ENCODE measurements around the gene BTBD2. TPM values are rescaled to one million over a fixed set of nuclear protein-coding genes. Genes with fewer than 3 reads are reported as not detected.

Gene BTBD2
- total and polyA plus RNA-seq, 2 of the 8 experiments (the other 6 are each of a cell fraction or from before 2014, with no cell fraction given): 91.7 to 92.3 TPM

GRCh38 chr19:2044709-2045500 is 29.4 kb upstream of the BTBD2 start (continued):
- TF ChIP-seq HDAC6 (IDR thresholded peaks at IDR 0.05; ENCODE audit: low read depth, low read length) (no peak), ASH2L (IDR thresholded peaks at IDR 0.05; ENCODE audit: low read length) (no peak), RNF2 (IDR thresholded peaks at IDR 0.05; ENCODE audit: borderline replicate concordance, low read depth, low read length, missing control alignments, poor library complexity, severe bottlenecking) (no peak), JUN (IDR thresholded peaks at IDR 0.05; ENCODE audit: low read depth, low read length) (no peak), TAF1 (IDR thresholded peaks at IDR 0.05; ENCODE audit: low read depth, low read length) (no peak), RFX5 (IDR thresholded peaks at IDR 0.05; ENCODE audit: borderline replicate concordance, low read depth, low read length) (no peak), HDAC2 (IDR thresholded peaks at IDR 0.05; ENCODE audit: borderline replicate concordance in 1 of 2, low read depth in 2 of 2, low read length in 2 of 2) (no peak), SIRT6 (IDR thresholded peaks at IDR 0.05; ENCODE audit: low read length) (no peak), POLR2A (IDR thresholded peaks at IDR 0.05; ENCODE audit: control extremely low read depth in 1 of 2, low read depth in 2 of 2, low read length in 2 of 2) (no peak)
- TF ChIP-seq, protein P1, sequence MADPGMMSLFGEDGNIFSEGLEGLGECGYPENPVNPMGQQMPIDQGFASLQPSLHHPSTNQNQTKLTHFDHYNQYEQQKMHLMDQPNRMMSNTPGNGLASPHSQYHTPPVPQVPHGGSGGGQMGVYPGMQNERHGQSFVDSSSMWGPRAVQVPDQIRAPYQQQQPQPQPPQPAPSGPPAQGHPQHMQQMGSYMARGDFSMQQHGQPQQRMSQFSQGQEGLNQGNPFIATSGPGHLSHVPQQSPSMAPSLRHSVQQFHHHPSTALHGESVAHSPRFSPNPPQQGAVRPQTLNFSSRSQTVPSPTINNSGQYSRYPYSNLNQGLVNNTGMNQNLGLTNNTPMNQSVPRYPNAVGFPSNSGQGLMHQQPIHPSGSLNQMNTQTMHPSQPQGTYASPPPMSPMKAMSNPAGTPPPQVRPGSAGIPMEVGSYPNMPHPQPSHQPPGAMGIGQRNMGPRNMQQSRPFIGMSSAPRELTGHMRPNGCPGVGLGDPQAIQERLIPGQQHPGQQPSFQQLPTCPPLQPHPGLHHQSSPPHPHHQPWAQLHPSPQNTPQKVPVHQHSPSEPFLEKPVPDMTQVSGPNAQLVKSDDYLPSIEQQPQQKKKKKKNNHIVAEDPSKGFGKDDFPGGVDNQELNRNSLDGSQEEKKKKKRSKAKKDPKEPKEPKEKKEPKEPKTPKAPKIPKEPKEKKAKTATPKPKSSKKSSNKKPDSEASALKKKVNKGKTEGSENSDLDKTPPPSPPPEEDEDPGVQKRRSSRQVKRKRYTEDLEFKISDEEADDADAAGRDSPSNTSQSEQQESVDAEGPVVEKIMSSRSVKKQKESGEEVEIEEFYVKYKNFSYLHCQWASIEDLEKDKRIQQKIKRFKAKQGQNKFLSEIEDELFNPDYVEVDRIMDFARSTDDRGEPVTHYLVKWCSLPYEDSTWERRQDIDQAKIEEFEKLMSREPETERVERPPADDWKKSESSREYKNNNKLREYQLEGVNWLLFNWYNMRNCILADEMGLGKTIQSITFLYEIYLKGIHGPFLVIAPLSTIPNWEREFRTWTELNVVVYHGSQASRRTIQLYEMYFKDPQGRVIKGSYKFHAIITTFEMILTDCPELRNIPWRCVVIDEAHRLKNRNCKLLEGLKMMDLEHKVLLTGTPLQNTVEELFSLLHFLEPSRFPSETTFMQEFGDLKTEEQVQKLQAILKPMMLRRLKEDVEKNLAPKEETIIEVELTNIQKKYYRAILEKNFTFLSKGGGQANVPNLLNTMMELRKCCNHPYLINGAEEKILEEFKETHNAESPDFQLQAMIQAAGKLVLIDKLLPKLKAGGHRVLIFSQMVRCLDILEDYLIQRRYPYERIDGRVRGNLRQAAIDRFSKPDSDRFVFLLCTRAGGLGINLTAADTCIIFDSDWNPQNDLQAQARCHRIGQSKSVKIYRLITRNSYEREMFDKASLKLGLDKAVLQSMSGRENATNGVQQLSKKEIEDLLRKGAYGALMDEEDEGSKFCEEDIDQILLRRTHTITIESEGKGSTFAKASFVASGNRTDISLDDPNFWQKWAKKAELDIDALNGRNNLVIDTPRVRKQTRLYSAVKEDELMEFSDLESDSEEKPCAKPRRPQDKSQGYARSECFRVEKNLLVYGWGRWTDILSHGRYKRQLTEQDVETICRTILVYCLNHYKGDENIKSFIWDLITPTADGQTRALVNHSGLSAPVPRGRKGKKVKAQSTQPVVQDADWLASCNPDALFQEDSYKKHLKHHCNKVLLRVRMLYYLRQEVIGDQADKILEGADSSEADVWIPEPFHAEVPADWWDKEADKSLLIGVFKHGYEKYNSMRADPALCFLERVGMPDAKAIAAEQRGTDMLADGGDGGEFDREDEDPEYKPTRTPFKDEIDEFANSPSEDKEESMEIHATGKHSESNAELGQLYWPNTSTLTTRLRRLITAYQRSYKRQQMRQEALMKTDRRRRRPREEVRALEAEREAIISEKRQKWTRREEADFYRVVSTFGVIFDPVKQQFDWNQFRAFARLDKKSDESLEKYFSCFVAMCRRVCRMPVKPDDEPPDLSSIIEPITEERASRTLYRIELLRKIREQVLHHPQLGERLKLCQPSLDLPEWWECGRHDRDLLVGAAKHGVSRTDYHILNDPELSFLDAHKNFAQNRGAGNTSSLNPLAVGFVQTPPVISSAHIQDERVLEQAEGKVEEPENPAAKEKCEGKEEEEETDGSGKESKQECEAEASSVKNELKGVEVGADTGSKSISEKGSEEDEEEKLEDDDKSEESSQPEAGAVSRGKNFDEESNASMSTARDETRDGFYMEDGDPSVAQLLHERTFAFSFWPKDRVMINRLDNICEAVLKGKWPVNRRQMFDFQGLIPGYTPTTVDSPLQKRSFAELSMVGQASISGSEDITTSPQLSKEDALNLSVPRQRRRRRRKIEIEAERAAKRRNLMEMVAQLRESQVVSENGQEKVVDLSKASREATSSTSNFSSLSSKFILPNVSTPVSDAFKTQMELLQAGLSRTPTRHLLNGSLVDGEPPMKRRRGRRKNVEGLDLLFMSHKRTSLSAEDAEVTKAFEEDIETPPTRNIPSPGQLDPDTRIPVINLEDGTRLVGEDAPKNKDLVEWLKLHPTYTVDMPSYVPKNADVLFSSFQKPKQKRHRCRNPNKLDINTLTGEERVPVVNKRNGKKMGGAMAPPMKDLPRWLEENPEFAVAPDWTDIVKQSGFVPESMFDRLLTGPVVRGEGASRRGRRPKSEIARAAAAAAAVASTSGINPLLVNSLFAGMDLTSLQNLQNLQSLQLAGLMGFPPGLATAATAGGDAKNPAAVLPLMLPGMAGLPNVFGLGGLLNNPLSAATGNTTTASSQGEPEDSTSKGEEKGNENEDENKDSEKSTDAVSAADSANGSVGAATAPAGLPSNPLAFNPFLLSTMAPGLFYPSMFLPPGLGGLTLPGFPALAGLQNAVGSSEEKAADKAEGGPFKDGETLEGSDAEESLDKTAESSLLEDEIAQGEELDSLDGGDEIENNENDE (IDR thresholded peaks at IDR 0.05; ENCODE audit: insufficient replicate concordance, low read length): no peak
